Measurements from ENCODE around the gene TBC1D22A.
A peak's percentile ranks its signal among the peaks of the same experiment; 100 is the strongest.

TBC1D22A gene

GRCh38 chr22:46754110-46754799 lies 8.2 kb upstream of the TBC1D22A start:
- DNase-seq = no peak

DNA sequence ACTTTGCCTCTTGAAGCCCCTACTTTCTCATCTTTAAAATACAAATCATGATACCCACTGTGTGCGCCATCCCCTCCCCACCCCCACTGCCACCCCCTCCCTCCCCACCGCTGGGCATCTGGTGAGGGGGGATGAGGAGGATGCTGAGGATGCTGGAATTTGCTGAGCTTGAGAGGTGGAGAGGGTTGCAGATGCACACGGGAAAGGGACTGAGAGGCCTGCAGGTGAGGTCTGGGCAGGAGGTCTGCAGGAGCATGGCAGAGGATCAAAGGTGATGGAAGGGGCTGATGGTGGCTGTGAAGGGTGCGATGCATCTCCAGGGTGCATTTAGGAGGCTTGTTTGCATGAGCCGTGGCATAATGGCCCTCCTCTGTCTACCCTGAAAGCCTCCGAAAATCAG lies 7.6 kb upstream of the TBC1D22A start:
- no peak for DNase-seq

DNA sequence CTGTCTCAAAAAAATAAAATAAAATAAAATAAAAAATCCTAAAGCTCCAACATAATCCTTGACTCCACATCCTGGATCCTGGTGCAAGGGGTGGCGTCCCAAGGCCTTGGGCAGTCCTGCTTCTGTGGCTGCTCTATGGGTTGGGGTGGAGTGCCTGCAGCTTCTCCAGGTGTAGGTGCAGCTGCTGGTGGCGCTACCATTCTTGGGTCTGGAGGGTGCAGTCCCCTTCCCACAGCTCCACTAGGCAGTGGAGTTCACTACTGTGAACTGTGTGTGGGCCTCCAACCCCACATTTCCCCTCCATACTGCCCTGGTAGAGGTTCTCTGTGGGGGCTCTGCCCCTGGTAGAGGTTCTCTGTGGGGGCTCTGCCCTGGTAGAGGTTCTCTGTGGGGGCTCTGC lies 6.9 kb upstream of the TBC1D22A start:
- no peak for DNase-seq

DNA sequence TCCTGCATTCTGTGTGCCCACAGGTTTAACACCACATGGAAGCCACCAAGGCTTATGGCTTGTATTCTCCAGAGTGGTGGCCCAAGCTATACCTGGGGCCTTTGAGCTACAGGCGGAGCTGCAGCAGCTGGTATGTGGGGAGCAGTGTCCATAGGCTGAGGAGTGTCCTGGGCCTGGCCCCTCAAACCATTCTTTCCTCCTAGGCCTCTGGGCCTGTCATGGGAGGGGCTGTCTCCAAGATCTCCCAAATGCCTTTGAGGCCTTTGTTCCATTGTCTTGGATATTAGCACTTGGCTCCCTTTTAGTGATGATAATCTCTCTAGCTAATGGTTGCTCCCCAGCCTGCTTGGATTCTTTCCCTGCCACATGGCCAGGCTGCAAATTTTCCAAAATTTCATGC lies 6.4 kb upstream of the TBC1D22A start:
- DNase-seq = no peak

- no peak for DNase-seq
These were observed 5.3 kb upstream of the TBC1D22A start for GRCh38 chr22:46757104-46757503.

GRCh38 chr22:46758121-46758520 lies 4.3 kb upstream of the TBC1D22A start:
- DNase-seq = no peak

DNA sequence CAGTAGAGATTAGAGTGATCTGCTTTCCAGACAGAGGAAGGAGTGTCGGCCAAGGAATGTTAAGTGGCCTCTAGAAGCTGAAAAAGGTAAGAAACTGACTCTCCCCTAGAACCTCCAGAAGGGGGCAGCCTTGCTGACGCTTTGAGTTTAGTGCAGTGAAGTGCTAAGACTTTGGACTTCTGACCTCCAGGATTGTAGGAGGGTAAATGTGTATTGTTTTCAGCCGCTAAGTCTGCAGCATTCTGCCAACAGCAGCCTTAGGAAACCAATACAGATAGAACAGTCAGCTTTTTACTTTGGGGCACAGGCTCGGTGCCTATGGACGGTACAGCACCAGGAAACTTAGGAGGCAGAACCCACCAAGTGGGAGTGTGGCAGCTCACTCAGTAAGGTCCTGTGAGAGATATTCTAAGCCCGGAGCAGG lies 3.6 kb upstream of the TBC1D22A start:
- peak; percentile 20 for DNase-seq

- no peak for DNase-seq
These were observed 1.4 kb upstream of the TBC1D22A start for GRCh38 chr22:46761017-46761416.

DNA sequence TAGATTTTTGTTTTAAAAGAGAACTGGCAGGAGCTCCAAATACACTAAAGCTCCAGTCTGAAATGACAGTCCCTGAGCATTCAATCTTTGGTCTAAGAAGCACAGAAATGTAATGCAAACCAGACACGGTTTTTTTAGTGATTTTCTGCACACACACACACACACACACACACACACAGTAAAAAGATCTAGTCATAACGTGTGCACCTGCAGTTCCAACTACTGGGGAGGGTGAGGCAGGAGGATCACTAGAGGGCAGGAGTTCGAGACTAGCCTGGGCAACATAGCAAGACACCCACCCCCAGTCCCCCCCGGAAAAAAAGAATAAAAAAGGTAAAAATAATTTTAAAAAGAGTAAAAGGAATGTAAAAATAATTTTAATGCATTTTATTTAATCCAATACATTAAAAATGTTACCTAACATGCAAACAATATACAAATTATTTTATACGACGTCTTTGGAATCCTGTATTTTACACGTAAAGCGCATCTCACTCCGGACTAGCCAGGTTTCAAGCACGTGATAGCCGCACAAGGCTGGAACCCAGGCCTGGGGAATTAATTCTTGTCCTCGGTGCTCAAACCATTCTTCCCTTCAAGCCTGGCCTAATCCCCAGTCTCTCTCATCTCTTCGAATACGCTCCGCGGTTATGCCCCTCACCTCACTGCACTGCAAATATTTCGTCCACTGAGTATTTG lies 762 bp upstream of the TBC1D22A start:
- peak; percentile 7 for DNase-seq

DNA sequence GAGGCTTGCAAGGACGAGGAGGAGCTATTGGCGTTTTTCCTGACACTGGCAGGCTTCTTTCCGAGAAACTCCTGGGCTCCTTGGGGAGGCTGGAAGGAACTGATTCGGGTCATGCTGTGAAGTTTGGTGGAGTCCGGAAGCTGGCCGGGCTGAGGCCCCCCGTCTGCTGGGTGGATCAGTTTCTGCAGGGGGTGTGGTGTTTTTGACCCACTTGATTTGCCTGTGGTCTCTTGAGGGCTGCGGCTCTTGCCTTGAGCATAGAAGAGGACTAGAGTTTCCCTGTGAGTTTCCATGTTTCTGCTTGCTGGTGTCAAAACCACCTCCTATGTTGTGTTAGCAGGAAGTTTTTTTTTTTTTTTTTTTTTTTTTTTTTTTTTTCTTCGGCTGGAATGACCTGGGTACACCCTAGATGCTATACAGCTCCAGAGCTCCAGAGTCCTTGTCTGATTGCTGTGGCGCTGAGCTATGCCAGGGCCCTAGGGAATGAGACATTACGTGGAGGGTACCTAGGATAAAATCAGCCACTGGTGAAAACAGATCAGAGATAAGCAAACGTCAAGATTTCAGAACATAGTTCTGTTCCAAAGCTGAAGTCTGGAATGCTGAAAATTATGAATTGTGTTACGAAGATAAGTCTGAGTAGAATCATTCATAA lies 728 bp downstream of the TBC1D22A start:
- no peak for DNase-seq

- no peak for DNase-seq
These were observed 1.8 kb downstream of the TBC1D22A start for GRCh38 chr22:46764140-46764680.

DNA sequence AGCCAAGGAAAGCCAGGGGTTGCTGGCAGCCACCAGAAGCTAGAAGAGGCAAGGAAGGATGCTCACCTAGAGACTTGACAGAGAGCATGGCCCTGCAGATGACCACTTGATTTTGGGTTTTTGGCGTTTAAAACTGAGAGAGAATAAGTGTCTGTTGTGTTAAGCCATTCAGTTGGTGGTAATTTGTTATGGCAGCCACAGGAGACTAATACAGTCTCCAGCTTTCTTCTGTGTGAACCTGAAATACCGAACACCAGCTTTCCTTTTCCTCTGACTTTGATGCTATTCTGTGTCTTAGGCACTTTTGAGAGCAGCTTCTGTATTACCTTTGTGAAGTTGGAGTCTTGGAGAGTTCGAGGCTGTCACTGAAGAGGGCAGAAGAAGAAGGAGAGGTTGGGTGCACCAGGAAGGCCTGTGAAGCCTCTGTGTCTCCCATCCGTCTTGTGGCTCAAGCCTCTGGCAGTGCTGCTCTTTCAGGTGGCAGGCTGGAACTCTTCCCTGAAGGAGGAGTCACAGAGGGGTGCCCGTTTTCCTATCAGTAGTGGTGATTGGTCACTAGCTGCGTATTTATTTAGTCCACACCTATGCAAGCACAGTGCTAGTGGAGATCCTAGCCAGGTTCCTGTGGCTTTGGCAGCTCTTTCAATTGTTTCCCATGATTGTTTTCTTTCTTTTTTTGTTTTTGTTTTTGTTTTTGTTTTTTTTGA lies 2.5 kb downstream of the TBC1D22A start:
- no peak for DNase-seq

- DNase-seq = no peak
These were observed 4.2 kb downstream of the TBC1D22A start for GRCh38 chr22:46766611-46767010.

- DNase-seq = no peak
These were observed 5.0 kb downstream of the TBC1D22A start for GRCh38 chr22:46767249-46767985.

- no peak for DNase-seq
These were observed 6.8 kb downstream of the TBC1D22A start for GRCh38 chr22:46769191-46769675.

DNA sequence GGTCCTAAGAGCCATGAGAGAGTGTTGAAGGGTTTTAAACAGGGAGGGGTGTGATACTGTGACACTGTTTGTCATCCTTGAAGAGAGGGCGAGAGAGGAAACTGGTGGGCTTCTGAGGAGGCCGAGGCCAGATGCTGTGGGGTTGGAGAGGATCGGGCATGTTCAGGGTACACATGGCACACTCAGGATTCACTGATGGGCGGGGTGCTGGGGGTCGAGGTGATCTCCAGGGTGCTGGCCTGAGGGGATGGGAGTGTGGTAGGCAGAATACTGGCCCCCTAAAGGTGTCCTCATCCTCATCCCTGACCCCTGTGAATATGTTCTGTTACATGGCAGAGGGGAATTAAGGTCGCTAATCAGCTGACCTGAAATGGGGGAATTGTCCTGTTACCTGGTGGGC lies 7.3 kb downstream of the TBC1D22A start:
- DNase-seq = no peak

DNA sequence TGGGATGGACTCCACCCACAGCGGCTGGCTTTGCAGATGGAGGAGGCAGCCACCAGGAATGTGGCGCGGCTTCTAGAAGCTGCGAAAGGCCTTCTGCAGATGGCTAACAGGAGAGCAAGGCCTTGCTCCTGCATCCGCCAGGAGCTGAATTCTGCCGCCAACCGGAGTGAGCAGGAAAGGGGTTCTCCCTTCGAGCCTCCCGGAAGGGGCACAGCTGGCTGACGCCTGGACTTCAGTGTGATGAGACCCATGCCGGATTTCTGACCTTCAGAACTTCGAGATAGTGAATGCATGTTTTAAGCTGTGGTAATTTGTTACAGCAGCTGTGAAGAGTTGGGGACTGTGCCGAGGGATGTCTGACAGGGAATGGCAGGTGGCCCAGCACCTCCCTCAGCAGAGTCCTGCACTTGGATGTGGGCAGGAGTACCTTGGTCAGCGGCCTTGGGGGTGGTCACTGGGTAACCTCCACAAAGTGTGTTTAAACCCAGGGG lies 7.7 kb downstream of the TBC1D22A start:
- no peak for DNase-seq

DNA sequence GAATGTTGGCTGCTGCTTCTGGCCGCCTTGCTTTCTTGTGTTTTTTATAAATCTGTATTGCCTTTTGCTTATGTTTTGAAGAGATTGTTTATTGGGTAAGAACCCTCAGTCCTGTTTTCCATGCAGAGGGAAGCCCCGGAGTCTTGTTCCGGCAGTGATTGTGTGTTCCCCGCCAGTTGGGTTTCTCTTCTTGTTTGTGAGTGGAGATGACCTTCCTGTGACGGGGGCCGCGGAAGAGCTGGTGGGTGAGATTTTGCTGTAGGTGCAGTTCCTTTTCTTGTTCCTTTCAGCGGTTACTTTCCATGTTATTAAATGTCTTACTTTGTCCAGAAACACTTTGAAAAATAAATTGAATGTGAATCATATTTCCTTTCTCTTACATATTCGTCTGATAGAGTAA lies 8.3 kb downstream of the TBC1D22A start:
- no peak for DNase-seq

- DNase-seq = no peak
These were observed 10.6 kb downstream of the TBC1D22A start for GRCh38 chr22:46773076-46773475.

DNA sequence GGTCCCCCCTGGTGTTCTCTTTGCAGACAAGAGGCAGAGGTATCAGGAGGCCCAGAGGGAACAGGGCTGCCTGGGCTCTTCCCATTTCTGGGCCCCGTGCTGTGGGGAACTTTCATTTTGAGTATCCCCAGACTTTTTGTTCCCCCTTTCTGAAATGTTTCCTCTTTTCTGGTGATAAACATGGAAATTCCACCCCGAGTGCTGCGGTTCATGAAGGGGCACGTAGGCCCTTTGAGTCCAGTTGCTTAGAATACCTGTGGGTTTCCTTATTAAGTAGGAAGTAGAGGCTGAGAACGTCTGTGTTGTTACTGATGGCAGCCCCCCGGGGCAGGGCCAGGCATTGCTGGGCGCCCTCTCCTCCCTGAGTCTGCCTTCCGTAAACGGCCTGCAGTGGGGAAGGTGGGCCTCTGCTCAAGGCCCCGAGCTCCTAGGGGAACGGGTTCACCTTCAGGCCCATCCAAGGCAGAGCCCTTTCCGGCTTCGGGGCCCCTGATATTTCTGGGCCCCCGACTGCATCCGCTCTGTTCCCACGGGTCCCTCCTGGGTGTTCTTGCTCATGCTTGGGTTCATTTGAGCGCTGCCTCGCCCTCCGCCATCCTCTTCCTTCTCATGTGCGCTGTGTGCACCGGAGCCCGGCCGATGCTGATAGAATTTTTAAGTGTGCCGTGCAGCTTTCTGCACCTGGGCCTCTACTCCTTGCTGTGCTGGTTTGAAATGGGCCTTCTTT lies 12.0 kb downstream of the TBC1D22A start:
- no peak for DNase-seq

Data from NCI-H748 treated with DMSO at 0.1 percent for 48 hours (cell line).